COLO668 (cell line): ENCODE data around the gene APPBP2.
"Not testable (repeated sequence)": the region's sequence is repeated elsewhere in the genome, so short reads cannot be mapped to it uniquely, and the experiment has no call there.

Experiments used
- DNase-seq: peaks from one replicate; lab custom pipeline; 2025; ENCODE audit not compliant: unreplicated experiment; lab: John Stamatoyannopoulos, UW

Gene APPBP2

DNA sequence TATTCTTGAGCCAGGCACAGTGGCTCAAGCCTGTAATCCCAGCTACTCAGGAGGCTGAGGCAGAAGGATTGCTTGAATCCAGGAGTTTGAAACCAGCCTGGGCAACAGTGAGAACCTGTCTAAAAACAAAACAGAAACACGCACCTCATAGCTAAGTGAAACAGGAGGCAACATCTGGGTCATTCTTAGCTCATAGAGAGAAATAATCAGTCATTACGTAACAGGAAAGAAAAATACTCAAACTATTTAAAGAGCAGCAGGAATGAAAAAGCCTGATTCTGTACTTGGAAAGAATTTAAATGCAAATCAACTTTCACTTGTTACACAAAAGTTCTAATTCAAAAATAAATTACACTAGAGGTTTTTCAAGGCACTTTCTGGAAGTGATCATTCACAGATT is 86.5 kb downstream of the APPBP2 start:
- DNase-seq, result no peak

GRCh38 chr17:60436676-60437075 is 89.4 kb downstream of the APPBP2 start:
- DNase-seq, result no peak

DNA sequence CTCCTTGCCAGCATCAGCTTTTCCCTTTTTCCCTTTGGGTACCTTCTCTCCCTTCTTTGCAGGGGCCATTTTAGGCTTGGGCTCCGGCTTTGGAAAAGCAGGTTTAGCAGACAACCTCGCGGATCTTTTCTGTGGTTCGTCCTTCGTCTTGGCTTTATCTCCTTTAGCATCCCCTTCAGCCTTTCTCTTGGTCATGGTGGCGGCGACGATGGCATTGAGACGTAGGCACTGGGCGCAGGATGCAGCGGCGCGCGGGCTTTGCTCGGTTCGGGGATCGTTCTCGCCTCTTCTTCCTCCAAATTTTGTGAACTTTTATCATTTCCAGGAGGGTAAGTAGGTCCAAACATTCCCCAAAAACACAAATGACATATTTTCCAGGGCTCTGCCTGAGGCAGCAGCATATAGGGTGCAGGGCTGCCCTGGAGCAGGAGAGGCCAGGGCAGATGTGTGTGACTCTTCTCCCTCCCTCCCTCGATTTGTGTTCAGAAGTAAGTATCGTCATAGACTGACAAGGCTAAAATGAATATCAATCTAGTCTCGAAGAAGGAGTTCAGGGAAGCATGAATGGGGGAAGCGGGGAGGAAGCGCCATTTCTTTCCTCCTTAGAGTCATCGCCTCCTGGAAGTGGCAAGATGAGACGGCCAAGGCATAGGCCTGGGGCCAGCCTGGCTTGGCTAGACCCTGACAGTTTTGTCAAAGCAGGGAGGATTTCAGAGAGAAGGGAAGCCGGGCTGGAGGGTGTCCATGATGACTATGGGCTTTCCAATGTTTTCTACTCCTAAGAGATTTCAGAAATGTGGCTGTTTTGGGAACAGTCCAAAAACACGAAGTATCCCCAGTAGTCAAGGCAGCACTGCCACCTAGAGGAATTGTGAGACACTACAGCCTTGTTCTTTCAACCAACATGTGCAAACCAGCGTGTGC is 90.5 kb downstream of the APPBP2 start:
- DNase-seq, result peak; percentile 22

DNA sequence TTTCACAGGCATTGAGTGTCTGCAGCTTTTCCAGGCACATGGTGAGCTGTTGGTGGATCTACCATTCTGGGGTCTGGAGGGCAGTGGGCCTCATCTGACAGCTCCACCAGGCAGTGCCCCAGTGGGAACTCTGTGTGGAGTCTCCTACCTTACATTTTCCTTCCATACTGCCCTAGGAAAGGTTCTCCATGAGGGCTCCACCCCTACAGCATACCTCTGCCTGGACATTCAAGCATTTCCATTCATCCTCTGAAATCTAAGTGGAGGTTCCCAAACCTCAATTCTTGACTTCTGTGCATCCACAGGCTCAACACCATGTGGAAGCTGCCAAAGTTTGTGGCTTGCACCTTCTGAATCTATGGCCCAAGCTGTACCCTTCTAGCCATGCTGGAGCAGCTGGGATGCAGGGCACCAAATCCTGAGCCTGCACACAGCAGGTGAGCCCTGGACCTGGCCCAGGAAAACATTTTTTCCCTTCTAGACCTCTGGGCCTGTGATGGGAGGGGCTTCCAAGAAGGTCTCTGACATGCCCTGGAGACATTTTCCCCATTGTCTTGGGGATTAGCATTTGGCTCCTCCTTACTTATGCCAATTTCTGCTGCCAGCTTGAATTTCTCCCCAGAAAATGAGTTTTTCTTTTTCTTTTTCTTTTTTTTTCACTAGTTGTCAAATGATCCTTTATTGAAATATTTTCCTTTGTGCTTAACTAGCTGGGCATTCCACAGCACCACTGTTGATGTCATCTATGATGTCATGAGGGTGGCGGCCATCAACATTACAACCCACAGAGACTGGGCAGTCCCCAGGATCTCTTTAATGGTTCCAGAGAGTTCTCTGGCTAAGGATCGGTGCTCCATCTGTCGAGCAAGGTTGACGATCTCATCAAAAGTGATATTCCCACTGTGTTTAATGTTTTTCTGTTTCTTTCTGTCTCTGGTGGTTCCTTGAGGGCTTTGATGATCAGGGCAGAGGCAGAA is 92.7 kb downstream of the APPBP2 start:
- not testable (repeated sequence) for DNase-seq

- DNase-seq, result not testable (repeated sequence)
Measured at GRCh38 chr17:60430561-60430960, 95.5 kb downstream of the APPBP2 start.

- DNase-seq, result not testable (repeated sequence)
Measured at GRCh38 chr17:60428491-60428890, 97.6 kb downstream of the APPBP2 start.

DNA sequence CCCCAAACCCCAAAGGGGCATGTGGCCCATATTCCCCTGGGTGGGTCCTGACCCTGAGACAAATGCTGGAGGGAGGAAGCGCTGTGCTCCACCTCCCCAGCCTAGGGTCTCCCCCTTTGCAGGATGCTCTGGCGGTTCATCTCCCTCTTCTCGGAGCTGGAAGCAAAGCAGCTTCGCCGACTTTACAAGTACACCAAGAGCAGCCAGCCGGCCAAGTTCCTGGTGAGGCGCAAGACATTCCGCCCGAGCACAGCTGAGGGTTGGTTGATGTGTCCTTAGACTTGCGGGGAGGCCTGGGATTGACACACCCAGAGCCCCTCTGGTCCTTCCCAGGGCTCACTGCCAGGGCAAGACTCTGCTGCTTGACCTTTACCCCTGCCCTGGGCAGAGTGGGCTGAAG is 99.4 kb downstream of the APPBP2 start:
- no peak for DNase-seq

- no peak for DNase-seq
Measured at GRCh38 chr17:60425626-60426025, 100.4 kb downstream of the APPBP2 start.

DNA sequence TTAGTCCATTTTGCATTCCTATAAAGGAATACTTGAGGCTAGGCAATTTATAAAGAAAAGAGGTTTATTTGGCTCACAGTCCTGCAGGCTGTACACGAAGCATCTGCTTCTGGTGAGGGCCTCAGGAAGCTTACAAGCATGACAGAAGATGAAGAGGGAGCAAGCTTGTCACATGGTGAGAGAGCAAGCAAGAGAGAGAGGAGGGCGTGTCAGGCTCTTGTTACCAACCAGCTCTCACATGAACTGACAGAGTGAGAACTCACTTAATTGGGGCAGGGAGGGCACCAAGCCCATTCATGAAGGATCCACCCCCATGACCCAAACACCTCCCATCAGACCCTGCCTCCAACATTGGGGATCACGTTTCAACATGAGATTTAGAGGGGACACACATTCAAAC is 102.2 kb downstream of the APPBP2 start:
- DNase-seq, result no peak

DNA sequence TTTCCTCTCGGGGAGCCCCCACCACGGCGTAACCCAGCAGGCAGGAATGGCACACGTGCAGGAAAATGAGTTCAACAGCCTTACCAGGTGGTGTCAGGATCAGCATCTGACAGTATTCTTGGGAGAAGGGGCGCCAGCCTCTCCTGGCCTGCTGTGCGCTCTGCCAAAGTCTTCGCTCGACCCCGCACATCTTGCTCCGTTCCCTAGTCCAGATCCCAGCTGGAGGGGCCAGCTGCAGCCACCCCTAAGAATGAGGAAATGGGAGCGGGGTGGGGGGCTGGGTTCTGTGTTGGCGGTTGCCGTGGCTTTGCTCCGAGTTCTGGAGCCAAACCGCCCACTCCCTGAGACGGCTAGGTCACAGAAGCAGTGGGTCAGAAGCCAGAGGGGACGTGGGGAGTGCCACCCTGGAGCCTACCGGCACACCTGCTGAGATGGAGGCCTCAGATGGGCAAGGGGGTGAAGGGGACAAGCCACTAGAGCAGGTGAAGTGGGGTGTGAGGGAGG is 103.8 kb downstream of the APPBP2 start, which contains the start of gene CHCT1:
Gene CHCT1, plus strand, starts transcription at position 328 of the 504 bp plus-strand sequence. Its CDS starts 104 bp downstream, at position 432.
- DNase-seq, result no peak

GRCh38 chr17:60421273-60422161 is 104.5 kb downstream of the APPBP2 start:
- peak; percentile 58 for DNase-seq

- DNase-seq, result not testable (repeated sequence)
Measured at GRCh38 chr17:60419875-60420274, 106.2 kb downstream of the APPBP2 start.

DNA sequence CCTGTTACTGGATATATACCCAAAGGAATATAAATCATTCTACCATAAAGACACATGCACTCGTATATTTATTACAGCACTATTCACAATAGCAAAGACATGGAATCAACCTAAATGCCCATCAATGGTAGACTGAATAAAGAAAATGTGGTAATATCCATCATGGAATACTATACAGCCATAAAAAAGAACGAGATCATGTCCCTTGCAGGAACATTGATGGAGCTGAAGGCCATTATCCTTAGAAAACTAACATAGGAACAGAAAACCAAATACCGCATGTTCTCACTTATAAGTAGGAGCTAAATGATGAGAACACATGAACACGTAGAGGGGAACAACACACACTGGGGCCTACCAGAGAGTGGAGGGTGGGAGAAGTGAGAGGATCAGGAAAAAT is 107.0 kb downstream of the APPBP2 start:
- not testable (repeated sequence) for DNase-seq

GRCh38 chr17:60416368-60416925 is 109.6 kb downstream of the APPBP2 start:
- no peak for DNase-seq

DNA sequence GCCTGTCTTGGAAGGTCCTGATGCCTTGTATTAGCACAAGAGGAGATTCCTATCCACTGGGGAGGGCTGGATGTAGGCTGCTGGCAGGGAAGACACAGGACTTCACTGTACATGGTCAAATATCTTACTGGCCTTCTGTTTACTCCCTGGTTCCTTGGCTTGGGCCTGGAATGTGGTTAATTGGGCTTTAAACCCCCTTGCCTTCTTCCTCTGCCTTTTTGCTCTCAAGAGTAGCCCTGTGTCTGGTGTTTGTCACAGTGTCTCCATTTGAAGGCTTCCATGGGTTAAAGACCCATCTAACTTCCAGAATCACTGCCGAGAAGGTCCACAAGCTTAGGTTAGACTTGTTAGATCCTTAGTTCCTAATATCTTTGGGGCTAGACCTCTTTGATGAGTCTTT is 110.9 kb downstream of the APPBP2 start:
- no peak for DNase-seq

GRCh38 chr17:60412701-60413100 is 113.3 kb downstream of the APPBP2 start:
- no peak for DNase-seq

DNA sequence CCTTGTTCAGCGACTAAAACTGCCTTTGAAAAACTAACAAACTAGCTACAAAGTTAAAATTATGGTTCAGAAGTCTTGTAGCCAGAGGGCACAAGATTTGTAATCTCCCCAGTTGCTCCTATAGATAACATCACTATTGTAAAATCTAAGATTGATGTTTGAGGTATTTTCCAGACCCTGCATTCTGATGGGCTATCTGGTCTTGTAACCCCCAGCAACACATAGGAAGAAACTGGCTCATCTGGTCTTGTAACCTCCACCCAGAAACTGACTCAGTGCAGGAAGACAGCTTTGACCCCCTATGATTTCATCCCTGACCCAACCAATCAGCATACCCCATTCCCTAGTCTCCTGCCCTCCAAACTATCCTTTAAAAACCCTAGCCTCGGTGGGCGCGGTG is 116.0 kb downstream of the APPBP2 start:
- DNase-seq, result no peak

DNA sequence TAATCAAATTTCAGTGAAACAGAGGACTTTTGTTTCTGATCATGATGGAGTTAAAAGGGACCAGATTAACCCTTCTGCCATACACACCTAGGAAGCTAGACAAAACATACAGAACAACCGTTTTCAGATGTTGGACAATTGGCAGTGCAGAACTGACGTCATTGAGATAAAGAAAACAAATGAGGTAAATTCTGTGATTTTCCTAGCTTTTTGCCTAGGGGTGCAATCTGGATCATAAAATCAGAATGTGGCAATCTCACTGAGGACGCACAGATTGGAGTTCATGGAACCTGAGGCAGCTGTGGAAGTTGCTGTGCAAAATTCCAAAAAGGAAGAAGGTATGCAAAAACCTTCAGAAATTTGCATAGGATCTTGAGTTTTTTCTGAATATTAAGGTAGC is 119.2 kb downstream of the APPBP2 start:
- no peak for DNase-seq

DNA sequence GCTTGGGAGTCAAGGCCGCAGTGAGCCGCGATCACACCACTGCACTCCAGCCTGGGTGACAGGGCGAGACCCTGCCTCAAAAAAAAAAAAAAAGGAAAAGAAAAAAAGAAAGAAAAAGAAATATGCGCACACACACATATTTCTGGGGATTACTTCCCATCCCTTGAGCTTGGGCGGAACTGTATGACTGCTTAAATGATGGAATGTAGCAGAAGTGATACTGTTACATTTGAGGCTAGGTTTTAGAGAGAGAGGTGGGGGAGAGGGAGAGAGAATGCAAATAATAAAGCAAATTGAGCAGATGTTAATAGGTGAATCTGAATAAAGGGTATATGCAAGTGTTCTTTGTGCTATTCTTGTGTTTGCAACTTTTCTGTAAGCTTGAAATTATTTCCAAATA is 122.1 kb downstream of the APPBP2 start:
- DNase-seq, result no peak

DNA sequence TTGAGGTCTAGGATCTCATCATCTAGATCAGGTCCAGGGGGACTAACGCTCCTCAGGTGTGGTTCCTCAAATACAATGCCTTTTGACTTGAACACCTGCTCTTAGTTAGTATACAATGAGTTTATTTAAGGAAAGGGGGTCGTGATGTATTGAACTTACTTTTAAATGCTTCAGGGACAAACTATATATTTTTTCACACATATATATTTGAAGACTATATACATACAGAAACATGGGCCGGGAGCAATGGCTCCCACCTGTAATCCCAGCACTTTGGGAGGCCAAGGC is 122.6 kb downstream of the APPBP2 start:
- no peak for DNase-seq
